Parathyroid adenoma (tissue), 2 donors: ENCODE data around the gene NBEA.

Experiments
- H2AFZ ChIP-seq: fragments of 300-600 bp; sonication (generic); one replicate; pipeline ENCODE4 v1.7.0; 2017; ENCODE audit warnings: antibody characterized with exemption, mild to moderate bottlenecking
- H3K27ac ChIP-seq: fragments of 300-600 bp; sonication (generic); one replicate; pipeline ENCODE4 v1.7.0; 2017
- H3K27me3 ChIP-seq: fragments of 300-600 bp; sonication (generic); one replicate; pipeline ENCODE4 v1.7.0; 2017; ENCODE audit warnings: low read length; ENCODE audit not compliant: control insufficient read depth, insufficient read depth
- H3K36me3 ChIP-seq: fragments of 300-600 bp; sonication (generic); one replicate; pipeline ENCODE4 v1.7.0; 2017; ENCODE audit warnings: low read length; ENCODE audit not compliant: control insufficient read depth, insufficient read depth
- H3K4me1 ChIP-seq: fragments of 300-600 bp; sonication (generic); one replicate; pipeline ENCODE4 v1.7.0; 2017; ENCODE audit warnings: control low read depth
- H3K4me2 ChIP-seq: fragments of 300-600 bp; sonication (generic); one replicate; pipeline ENCODE4 v1.7.0; 2017; ENCODE audit warnings: low read length
- H3K4me3 ChIP-seq: fragments of 300-600 bp; sonication (generic); one replicate; pipeline ENCODE4 v1.7.0; 2017; ENCODE audit warnings: low read depth, low read length
- H3K79me2 ChIP-seq: fragments of 300-600 bp; sonication (generic); one replicate; pipeline ENCODE4 v1.7.0; 2017; ENCODE audit warnings: control low read depth
- H3K9ac ChIP-seq: fragments of 300-600 bp; sonication (generic); one replicate; pipeline ENCODE4 v1.7.0; 2017; ENCODE audit warnings: mild to moderate bottlenecking
- H3K9me3 ChIP-seq: fragments of 300-600 bp; sonication (generic); one replicate; pipeline ENCODE4 v1.7.0; 2017; ENCODE audit warnings: low read length; ENCODE audit not compliant: control insufficient read depth
- TF ChIP-seq, protein P1 (sequence below): fragments of 300-600 bp; sonication (generic); IDR thresholded peaks from one replicate; pipeline ENCODE4 v1.7.0; 2017; ENCODE audit warnings: antibody characterized with exemption, mild to moderate bottlenecking
- donor health status: primary hyperparathyroidism.

The NBEA gene

GRCh38 chr13:35367586-35367985 lies 425.5 kb downstream of the NBEA start:
- Histone ChIP-seq H3K9me3 (no peaks in the 10 kb centered on the region), H3K4me2 (no peak overlapping the region)

DNA sequence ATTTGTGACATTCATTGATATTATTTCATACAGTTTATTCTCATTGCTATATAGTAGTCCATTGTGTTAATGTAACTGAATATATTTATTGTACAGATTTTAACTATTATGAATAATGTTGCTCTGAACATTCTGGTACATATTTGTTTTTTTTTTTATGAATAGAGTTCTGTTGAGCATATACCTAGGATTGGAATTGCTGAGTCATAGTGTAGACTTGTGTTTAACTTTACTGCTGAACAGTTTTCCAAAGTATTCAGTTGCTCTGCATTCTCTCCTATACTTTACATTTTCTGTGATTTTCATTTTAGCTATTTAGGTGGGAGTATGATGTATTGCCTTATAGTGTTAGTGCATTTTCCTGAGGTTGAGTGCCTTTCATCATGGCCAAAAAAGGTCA lies 436.9 kb downstream of the NBEA start:
- H3K27ac ChIP-seq = no peak overlapping the region
- no peak overlapping the region for H3K9ac ChIP-seq
- H3K79me2 ChIP-seq = no peaks in the 10 kb centered on the region
- TF ChIP-seq, protein P1, sequence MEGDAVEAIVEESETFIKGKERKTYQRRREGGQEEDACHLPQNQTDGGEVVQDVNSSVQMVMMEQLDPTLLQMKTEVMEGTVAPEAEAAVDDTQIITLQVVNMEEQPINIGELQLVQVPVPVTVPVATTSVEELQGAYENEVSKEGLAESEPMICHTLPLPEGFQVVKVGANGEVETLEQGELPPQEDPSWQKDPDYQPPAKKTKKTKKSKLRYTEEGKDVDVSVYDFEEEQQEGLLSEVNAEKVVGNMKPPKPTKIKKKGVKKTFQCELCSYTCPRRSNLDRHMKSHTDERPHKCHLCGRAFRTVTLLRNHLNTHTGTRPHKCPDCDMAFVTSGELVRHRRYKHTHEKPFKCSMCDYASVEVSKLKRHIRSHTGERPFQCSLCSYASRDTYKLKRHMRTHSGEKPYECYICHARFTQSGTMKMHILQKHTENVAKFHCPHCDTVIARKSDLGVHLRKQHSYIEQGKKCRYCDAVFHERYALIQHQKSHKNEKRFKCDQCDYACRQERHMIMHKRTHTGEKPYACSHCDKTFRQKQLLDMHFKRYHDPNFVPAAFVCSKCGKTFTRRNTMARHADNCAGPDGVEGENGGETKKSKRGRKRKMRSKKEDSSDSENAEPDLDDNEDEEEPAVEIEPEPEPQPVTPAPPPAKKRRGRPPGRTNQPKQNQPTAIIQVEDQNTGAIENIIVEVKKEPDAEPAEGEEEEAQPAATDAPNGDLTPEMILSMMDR = no peak
- H3K4me2 ChIP-seq = no peak overlapping the region
- H3K9me3 ChIP-seq = no peaks in the 10 kb centered on the region
- H2AFZ ChIP-seq = no peak overlapping the region
- no peak overlapping the region for H3K4me3 ChIP-seq
- H3K36me3 ChIP-seq = no peaks in the 10 kb centered on the region
- H3K4me1 ChIP-seq = no peaks in the 10 kb centered on the region
- no peaks in the 10 kb centered on the region for H3K27me3 ChIP-seq

More at GRCh38 chr13:35367586-35367985, 425.5 kb downstream of the NBEA start:
- TF ChIP-seq, protein P1 = no peak
- Histone ChIP-seq H3K79me2 (no peaks in the 10 kb centered on the region), H3K4me1 (no peaks in the 10 kb centered on the region), H3K27me3 (no peaks in the 10 kb centered on the region), H2AFZ (no peak overlapping the region), H3K36me3 (no peaks in the 10 kb centered on the region), H3K4me3 (no peak overlapping the region), H3K9ac (no peak overlapping the region), H3K27ac (no peak overlapping the region)

- no peak overlapping the region for H3K4me3 ChIP-seq
- no peak overlapping the region for H3K9ac ChIP-seq
- no peaks in the 10 kb centered on the region for H3K9me3 ChIP-seq
- H3K4me1 ChIP-seq = no peaks in the 10 kb centered on the region
- no peaks in the 10 kb centered on the region for H3K27me3 ChIP-seq
- H2AFZ ChIP-seq = no peak overlapping the region
- no peak overlapping the region for H3K4me2 ChIP-seq
- H3K79me2 ChIP-seq = no peaks in the 10 kb centered on the region
- no peaks in the 10 kb centered on the region for H3K36me3 ChIP-seq
- H3K27ac ChIP-seq = no peak overlapping the region
- TF ChIP-seq, protein P1 = no peak
Observed at GRCh38 chr13:35379663-35380062, 437.6 kb downstream of the NBEA start.

- Histone ChIP-seq H3K4me1 (no peaks in the 10 kb centered on the region), H3K9ac (no peak overlapping the region), H2AFZ (no peak overlapping the region), H3K9me3 (no peaks in the 10 kb centered on the region), H3K79me2 (no peaks in the 10 kb centered on the region), H3K4me2 (no peak overlapping the region), H3K27me3 (no peaks in the 10 kb centered on the region), H3K36me3 (no peaks in the 10 kb centered on the region), H3K4me3 (no peak overlapping the region), H3K27ac (no peak overlapping the region)
- TF ChIP-seq, protein P1 = no peak
Observed at GRCh38 chr13:35387682-35388250, 445.7 kb downstream of the NBEA start.
